NCI-H510A treated with DMSO at 0.1 percent for 48 hours (cell line): ENCODE results near the gene LTA4H.
"Not testable (repeated sequence)": the region's sequence is repeated elsewhere in the genome, so short reads cannot be mapped to it uniquely, and the experiment has no call there.

Source experiments
- DNase-seq: peaks from one replicate; lab custom pipeline; 2025; lab: John Stamatoyannopoulos, UW

LTA4H gene

GRCh38 chr12:95990136-95990535 lies 45.3 kb downstream of the LTA4H start:
- no peak for DNase-seq

DNA sequence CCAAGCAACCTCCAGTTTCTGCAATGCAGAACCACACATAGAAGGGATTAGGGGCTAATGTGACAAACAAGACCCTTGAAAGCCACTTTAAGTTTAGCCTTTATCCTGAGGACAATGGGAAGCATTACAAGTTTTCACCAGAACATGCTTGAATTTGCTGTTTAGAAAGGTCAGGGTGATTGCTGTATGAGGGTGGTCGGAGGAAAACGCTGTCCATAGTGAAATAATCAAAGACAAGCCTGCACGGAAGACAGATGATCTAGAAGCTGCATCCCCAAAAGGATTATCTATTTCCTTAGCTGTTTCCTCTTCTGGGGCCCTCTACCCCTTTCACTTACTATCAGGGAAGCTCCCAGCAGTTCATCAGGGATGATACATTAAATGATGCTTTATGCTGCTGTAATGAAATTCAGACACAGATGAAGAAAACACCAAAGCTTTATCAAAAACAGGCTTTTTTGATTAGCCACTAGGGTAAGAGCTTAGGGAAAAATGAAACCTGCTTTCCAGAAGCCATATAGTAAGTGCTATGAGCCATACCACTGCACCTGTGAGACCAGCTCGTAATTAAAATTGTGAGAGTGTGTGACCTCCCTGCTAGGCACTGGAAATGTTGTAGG lies 45.8 kb downstream of the LTA4H start:
- DNase-seq = no peak

DNA sequence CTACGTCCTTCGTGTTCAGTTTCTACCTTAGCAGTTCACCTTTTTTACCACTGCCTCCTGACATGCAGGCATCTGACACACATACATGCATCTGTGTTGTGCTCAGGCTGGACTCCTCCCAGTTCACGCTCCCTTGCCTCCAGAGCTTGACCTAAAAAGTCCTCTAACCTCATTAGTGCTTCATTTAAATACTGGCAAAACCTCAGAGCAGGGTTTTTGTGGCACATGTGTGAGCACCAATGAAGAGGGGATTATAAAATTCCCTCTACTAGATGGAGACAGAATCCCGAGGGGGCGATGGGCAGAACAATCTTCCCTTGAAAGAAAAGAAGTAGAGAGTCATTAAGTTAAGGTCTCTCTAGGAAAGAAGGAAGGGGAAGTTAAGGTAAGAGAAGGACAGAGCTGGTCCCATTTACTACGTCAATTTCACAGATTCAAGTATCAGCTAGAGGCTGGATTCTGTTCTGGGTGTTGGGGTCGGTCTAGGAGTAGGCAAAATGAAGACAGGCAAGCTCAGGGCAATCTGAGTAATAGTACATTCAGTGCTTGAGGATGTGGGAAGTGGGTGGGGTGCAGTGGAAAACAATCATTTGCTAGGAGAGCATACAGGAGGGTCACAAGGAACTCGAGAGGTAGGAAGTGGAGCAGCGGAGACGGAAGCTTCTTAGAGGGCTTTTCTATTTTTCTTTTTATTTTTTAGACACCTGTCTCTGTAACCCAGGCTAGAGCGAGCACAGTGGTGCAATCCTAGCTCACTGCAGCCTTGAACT lies 46.7 kb downstream of the LTA4H start:
- DNase-seq = no peak

DNA sequence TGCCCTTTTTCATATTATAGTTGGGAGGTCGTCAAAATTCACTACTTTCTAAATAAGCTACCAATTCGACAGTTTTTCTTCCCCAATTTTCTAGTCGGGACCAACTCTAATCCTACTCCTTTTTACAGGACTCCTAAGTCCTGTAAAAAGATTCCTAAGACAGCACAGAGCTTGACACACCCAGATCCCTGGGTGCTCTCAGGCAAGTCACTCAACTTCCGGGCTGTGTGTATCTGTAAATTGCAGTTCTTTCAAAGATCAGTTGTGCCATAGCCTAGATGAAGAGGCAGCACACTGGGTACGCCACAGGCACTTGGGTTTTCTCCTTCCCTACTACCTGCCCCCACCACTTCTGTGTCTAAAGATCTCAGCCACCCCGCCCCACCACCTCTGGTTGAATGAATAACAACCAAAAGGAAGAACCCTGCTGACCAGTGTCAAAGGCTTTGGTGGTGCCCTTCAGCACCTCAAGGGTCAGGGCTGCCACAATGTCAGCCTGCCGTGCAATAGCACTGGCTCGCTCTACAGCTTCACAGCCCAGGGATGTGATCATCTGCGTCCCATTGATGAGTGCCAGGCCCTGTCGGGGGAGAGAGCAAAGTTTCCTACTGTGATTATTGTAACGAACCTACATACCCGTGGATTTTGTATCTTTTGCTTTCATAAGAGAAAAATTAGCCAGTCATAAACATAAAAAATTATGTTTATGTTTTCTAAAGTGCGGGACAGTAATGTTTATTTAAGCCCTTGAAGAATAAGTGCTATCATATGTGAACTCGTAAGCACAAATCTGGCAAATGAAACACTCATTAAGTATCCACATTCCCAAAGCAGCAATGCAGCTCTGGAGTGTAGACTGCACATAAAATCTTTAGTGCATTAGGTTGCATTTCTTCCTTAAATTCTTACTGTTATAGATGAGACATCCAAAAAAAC lies 48.5 kb downstream of the LTA4H start:
- DNase-seq = no peak

DNA sequence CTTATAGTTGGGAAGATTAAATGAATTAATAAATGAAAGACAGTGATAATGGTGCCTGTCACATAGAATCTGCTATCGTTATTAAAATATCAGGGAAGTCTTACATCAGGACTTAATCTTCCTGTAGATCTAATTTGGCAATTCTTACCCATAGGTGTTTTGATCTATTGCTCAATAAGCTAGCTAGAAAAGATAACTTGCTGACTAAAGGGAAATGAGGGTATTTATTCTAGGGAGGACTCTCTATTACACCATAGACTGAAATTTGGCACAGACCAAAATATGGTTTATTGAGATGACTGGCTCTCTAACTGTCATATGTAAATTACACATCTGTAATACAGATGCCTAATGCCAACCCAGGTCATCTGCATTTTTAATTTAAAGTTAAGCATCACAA lies 50.7 kb downstream of the LTA4H start:
- DNase-seq = no peak

DNA sequence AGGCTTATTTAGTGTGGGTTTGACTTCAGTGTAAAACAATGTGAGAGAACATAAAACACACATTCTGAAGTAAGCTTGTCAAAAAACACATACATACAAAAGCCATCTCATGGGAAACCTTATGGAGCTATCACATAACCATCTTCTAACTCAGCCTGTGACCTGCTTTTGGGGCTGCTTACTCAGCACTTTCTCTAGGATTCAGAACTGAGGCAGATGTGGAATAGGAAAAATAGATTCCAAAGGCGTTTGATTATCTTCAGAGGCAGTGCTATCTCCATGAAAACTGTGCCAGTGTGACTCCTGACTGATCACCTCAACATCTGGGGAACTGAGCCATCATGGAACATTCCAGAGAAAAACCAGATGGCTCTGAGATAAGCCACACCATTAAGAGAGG lies 52.8 kb downstream of the LTA4H start:
- DNase-seq = no peak

DNA sequence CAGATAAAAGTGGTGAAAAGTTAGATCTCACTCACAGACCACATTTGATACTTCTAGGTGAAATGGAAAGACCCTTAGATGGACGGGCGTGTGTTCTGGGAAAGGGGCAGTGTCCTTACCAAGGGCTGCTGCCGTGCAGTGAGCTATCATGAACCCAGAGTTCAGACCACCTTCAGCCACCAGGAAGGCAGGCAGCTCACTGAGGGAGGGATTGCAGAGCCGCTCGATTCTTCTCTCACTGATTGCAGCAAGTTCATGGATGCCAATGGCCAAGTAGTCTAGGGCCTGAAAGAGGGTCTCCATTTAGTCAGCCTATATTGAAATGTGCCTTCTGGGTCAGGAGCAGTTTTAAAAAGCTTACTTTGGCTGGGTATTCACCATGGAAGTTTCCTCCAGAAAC lies 55.0 kb downstream of the LTA4H start:
- DNase-seq = no peak

DNA sequence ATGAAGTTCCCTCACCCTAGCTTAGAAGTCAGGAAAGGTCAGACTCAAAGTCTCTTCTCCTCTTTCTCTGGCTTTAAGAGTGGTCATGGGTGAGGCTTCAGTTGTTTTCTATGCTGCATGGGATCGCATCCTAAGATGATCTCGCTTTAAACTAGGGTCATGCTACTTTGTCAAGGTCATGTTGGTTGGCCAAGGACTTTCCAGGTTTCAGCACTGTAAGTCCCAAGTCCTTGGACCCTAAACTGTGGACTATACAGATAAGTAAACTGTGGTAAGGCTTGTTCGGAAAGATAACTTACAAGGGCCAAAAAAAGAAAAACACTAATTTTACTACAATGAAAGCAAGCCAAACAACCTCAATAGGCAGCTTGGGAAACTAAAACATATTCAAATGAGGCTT lies 56.6 kb downstream of the LTA4H start:
- no peak for DNase-seq

GRCh38 chr12:95978351-95978750 lies 57.0 kb downstream of the LTA4H start:
- no peak for DNase-seq

DNA sequence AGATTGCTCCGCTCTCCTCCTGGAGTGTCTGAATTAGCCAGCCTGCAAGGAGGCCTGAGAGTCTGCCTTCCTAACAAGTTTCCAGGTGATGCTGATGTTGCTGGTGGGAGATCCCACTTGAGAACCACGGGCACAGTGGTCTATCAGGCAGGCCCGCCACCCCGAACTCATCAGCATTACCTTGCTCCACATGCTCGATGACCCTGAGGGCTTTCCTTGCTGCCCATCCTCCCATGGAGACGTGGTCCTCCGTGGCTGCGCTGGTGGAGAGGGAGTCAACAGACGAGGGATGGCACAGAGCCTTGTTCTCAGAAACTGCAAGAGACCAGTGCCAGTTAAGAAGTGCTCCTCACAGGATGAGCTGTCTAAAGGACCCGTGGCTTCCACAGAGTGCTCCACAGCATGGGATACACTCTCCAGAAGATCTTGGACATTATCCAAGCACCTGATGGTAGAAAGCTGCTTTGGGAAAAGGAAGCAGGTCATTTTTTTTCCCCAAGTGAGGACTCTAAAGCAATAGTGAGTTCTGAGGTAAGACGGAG lies 57.6 kb downstream of the LTA4H start:
- DNase-seq = no peak

DNA sequence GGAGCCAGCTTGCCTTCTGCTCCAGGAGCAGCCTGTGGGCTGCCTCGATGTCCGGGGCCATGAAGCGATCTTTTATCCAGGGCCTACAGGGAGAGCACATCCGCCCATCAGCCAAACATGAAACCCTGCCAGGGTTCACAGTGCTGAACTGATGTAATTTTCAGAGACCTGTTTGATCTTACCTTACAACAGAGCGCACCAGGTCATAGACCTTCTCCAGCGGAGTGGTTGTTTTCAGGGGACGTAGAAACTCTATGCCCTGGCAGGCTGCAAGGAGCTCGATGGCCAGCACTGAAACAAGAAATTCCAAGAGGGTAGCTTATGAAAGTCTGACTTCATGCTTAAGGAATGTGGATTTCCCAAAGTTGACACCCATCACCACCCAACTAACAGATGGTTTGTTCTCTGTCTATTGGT lies 59.0 kb downstream of the LTA4H start:
- DNase-seq = no peak

DNA sequence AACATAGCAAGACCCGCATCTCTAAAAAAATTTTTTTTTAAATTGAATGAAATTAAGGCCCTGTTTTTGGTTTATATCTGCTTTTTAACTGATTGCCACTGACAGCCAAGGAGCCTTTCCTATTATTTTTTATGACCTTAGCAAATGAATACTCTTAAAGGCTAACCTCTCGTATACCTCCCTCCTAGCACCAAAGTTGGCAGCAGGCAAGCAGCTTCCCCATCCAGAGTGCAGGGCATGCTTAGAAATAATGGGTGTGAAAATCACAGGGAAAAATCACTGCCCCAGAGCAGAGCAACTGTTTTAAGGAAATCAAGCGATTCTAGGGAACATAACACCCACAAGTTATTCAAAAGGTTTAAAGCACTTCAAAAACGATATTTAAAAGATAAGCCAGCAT lies 59.9 kb downstream of the LTA4H start:
- no peak for DNase-seq

GRCh38 chr12:95974358-95974757 lies 61.0 kb downstream of the LTA4H start:
- DNase-seq = no peak

GRCh38 chr12:95972832-95973456 lies 62.4 kb downstream of the LTA4H start:
- no peak for DNase-seq

- DNase-seq = no peak
These were observed 64.5 kb downstream of the LTA4H start for GRCh38 chr12:95970905-95971304.

- not testable (repeated sequence) for DNase-seq
These were observed 66.3 kb downstream of the LTA4H start for GRCh38 chr12:95969116-95969515.

DNA sequence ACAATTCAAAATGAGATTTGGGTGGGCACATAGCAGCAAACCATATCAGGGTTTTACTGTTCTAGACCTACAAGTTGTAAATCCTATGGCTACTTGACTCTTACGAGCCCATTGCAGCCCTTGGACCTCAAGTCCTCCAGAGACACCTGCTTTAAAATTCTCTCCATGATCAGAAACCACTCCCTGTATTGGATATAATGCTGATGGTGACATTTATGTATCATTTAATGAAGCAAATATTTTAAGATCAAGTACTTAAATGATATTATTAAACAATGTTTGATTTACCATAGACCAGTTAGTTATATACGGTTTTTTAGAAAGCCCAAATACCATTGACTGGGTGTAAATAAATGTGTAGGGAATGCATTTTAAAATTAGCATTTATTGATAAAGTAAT lies 68.1 kb downstream of the LTA4H start:
- DNase-seq = no peak

- no peak for DNase-seq
These were observed 69.0 kb downstream of the LTA4H start for GRCh38 chr12:95966287-95966870.

- no peak for DNase-seq
These were observed 72.3 kb downstream of the LTA4H start for GRCh38 chr12:95963096-95963495.

DNA sequence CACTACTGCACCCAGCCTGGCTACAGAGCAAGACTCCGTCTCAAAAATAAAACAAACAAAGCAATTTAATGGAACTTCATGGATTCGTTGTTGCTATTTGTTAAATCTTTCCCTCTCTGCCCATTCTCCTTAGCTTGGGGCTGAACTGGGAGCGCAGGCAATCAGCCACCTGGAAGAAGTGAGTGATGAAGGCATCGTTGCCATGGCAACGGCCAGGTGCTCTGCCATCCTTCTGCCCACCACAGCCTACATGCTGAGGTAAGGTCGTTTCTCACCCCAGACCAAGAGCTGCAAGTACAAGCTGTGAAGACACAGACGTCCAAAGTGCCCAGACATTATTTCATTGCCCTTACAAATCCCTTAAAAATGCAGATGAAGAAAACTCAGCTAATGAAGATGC lies 73.2 kb downstream of the LTA4H start:
- DNase-seq = no peak

- DNase-seq = no peak
These were observed 75.1 kb downstream of the LTA4H start for GRCh38 chr12:95960241-95960640.

DNA sequence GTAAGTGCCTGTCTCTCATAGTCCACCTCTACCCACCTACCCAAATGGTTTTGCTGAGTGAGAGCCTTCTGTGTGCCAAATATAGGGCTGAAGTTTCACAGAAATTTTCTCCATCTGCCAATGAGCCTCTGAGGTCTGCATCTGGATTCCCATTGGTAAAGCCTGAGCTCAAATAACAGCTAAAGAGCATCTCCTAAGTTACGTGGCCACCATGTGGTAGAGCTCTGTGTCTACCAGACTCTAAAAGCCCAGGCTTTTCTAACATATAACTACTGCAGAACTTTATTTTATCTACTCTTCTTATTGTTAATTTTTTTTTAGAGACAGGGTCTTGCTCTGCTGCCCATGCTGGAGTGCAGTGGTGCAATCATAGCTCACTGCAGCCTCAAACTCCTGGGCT lies 76.3 kb downstream of the LTA4H start:
- DNase-seq = no peak
